Uterus (tissue), 2 donors: ENCODE results near the gene MRPL55.

Experiments used
- CTCF ChIP-seq, 4 experiments: fragments of 200-600 bp in 2 of 4; fragments of 450-650 bp in 2 of 4; sonication (generic) in 2 of 4; IDR thresholded peaks; one replicate each; pipeline ENCODE4 v1.5.1; 2016 to 2019; ENCODE audit warnings: antibody characterized with exemption in 4 of 4, mild to moderate bottlenecking in 2 of 4, moderate library complexity in 1 of 4
- POLR2A ChIP-seq, 2 donors: fragments of 450-650 bp; IDR thresholded peaks; one replicate each; pipeline ENCODE4 v1.6.1; 2016; ENCODE audit warnings: antibody characterized with exemption in 2 of 2, mild to moderate bottlenecking in 1 of 2, moderate library complexity in 1 of 2

GRCh38 chr1:228131766-228132165 lies 22.7 kb upstream of the MRPL55 start:
- TF ChIP-seq CTCF (IDR thresholded peaks at IDR 0.05): no peak
- no peak for TF ChIP-seq POLR2A (IDR thresholded peaks at IDR 0.05)
